ENCODE results near the gene CIT. TPM values are rescaled to one million over a fixed set of nuclear protein-coding genes. Genes with fewer than 3 reads are reported as not detected.

CIT gene
- polyA plus RNA-seq, 1 experiment, result 14.5 TPM

DNA sequence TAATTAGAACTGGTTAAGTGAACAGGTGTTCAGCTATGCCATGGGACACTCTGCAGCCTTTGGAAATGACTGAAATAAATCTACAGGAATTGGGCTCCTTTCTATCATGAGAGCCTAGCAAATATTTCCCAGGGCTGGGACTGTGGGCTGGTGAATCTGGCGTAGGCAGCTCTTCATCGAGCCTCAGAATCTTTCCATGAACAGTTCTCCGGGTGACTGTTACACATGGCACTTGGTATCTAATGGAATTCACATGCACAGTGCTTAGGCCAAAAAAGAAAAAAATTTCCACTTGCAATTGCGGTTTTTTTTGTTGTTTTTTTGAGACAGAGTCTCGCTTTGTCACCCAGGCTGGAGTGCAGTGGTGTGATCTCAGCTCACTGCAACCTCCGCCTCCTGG, 177.0 kb downstream of the CIT start:
- Histone ChIP-seq H3K4me3 (ENCODE audit: low read depth, low read length) (no peak overlapping the region), H3K27me3 (ENCODE audit: control insufficient read depth, insufficient read depth, low read length) (no peaks in the 10 kb centered on the region), H3K36me3 (ENCODE audit: control insufficient read depth, insufficient read depth, low read length) (no peaks in the 10 kb centered on the region)
- CTCF ChIA-PET, result interaction anchor here (0.6 kb wide), 1 partner anchor 214 kb away, joined by 3 read pairs; no protein-coding TSS in a partner anchor
- no peak for DNase-seq (ENCODE audit: low read depth)
- TF ChIP-seq, protein P1, sequence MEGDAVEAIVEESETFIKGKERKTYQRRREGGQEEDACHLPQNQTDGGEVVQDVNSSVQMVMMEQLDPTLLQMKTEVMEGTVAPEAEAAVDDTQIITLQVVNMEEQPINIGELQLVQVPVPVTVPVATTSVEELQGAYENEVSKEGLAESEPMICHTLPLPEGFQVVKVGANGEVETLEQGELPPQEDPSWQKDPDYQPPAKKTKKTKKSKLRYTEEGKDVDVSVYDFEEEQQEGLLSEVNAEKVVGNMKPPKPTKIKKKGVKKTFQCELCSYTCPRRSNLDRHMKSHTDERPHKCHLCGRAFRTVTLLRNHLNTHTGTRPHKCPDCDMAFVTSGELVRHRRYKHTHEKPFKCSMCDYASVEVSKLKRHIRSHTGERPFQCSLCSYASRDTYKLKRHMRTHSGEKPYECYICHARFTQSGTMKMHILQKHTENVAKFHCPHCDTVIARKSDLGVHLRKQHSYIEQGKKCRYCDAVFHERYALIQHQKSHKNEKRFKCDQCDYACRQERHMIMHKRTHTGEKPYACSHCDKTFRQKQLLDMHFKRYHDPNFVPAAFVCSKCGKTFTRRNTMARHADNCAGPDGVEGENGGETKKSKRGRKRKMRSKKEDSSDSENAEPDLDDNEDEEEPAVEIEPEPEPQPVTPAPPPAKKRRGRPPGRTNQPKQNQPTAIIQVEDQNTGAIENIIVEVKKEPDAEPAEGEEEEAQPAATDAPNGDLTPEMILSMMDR (IDR thresholded peaks at IDR 0.05; ENCODE audit: insufficient read depth, low read depth, low read length), result no peak
- POLR2A ChIA-PET, result no interaction called here

DNA sequence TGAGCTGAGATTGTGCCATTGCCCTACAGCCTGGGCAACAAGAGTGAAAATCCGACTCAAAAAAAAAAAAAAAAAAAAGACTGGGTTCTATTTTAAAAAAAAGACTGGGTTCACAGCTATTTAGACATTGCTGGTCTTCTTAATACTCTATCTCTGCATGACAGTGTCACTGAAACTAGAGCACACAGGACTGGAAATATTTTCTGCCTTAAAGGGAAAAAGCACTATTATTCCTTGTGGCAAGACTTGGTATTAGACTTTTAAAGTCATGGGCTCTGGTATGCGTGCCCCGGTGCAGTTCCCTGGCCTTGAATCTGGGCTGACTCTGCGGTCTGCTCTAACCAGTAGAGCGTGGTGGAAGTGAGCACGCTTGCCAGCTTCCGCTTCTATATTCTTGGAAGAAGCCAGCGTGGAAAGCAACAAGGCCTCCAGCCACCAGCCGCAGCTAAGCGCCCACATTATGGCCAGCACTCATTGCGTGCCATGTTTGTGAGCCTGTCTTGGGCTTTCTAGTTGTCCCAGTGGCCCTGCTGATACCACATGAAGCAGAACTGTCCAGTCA, 177.8 kb downstream of the CIT start:
- no peak for DNase-seq (ENCODE audit: low read depth)
- ChIA-PET POLR2A (no interaction called here), CTCF (interaction anchor here (1.3 kb wide), 1 partner anchor 32 kb away, joined by 3 read pairs; the partner anchor contains the start of gene PRKAB1)
- Histone ChIP-seq H3K36me3 (ENCODE audit: control insufficient read depth, insufficient read depth, low read length) (no peaks in the 10 kb centered on the region), H3K4me3 (ENCODE audit: low read depth, low read length) (no peak overlapping the region), H3K27me3 (ENCODE audit: control insufficient read depth, insufficient read depth, low read length) (no peaks in the 10 kb centered on the region)
- TF ChIP-seq, protein P1 (IDR thresholded peaks at IDR 0.05; ENCODE audit: insufficient read depth, low read depth, low read length), result no peak

DNA sequence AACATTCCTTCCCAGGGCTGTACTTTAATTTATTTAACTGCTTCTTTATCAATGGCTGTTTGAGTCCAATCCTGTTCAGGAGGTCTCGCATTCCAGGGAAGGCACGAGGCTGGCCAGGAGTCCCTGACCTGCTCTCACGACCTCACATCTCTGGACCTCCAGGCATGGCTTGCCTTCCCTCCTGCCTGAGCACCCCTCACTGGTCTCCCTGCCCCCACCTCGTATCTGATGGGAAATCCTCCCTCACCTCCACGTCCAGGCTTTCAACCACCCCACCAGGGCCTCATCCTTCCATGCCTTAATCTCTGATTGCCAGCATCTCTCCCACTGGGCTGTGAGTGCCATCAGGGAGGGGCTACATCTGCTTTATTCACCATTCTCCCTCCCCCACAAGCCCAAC, 180.2 kb downstream of the CIT start:
- H3K27me3 ChIP-seq (ENCODE audit: control insufficient read depth, insufficient read depth, low read length), result no peaks in the 10 kb centered on the region
- H3K4me3 ChIP-seq (ENCODE audit: low read depth, low read length), result no peak overlapping the region
- TF ChIP-seq, protein P1 (IDR thresholded peaks at IDR 0.05; ENCODE audit: insufficient read depth, low read depth, low read length), result no peak
- POLR2A ChIA-PET, result no interaction called here
- DNase-seq (ENCODE audit: low read depth), result no peak
- H3K36me3 ChIP-seq (ENCODE audit: control insufficient read depth, insufficient read depth, low read length), result no peaks in the 10 kb centered on the region
- CTCF ChIA-PET, result interaction anchor here (1.0 kb wide), 1 partner anchor 83 kb away, joined by 3 read pairs; no protein-coding TSS in a partner anchor

DNA sequence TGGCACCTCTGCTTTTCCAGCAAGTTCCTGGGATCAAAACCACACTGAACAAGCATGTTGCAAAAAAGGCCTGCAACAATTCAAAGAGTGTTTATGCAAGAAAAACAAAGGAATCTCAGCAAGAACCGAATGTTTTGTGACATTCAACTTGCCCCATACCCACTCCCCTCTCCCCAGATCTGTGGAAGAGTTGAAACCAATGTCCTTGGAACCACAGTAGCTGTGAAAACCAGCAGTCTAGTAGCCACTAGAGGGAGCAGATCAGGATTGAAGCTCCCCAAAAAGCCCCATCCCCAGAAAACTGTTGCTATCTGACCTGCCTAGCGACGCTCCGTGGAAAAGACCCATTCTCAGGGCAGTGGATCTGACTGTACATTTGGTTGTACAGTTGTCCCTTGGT, 182.1 kb downstream of the CIT start:
- POLR2A ChIA-PET, result no interaction called here
- CTCF ChIA-PET, result interaction anchor here (0.7 to 1.9 kb wide), 16 partner anchors 9 to 203 kb away, joined by 3 to 12 read pairs (median 4); partner anchors contain the start of gene PRKAB1
- H3K4me3 ChIP-seq (ENCODE audit: low read depth, low read length), result no peak overlapping the region
- DNase-seq (ENCODE audit: low read depth), result no peak
- no peaks in the 10 kb centered on the region for H3K36me3 ChIP-seq (ENCODE audit: control insufficient read depth, insufficient read depth, low read length)
- TF ChIP-seq, protein P1 (IDR thresholded peaks at IDR 0.05; ENCODE audit: insufficient read depth, low read depth, low read length), result peak; percentile 69
- H3K27me3 ChIP-seq (ENCODE audit: control insufficient read depth, insufficient read depth, low read length), result no peaks in the 10 kb centered on the region

DNA sequence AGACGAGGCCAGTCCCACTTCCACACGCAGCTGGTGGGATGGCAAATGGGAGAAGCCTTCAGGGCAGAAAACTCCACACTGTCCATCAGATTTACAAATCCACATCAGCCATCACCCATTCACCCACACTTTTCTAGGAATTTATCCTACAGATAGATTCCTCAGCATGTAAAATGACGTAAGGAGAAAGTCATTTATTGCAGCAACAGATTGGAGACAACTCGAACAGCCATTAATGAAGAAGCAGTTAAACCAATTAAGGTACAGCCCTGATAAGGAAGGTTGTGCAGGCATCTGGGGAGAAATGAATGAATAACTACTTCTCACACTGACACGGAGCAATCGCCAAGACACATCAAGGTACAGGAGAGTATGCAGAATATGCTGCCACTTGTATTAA, 183.0 kb downstream of the CIT start:
- POLR2A ChIA-PET, result no interaction called here
- no peaks in the 10 kb centered on the region for H3K27me3 ChIP-seq (ENCODE audit: control insufficient read depth, insufficient read depth, low read length)
- CTCF ChIA-PET, result interaction anchor here (1.2 to 1.8 kb wide), 3 partner anchors 16 to 28 kb away, joined by 5 to 12 read pairs (median 10); partner anchors contain the start of gene PRKAB1
- H3K36me3 ChIP-seq (ENCODE audit: control insufficient read depth, insufficient read depth, low read length), result no peaks in the 10 kb centered on the region
- TF ChIP-seq, protein P1 (IDR thresholded peaks at IDR 0.05; ENCODE audit: insufficient read depth, low read depth, low read length), result no peak
- H3K4me3 ChIP-seq (ENCODE audit: low read depth, low read length), result no peak overlapping the region
- DNase-seq (ENCODE audit: low read depth), result no peak

Measured in BJ (cell line).